LNCAP (cell line): ENCODE measurements around the gene POLRMT.

Source experiments
- CTCF ChIP-seq: fragments of 450-650 bp; IDR thresholded peaks from 2 replicates; pipeline ENCODE4 v1.5.1; 2017; ENCODE audit warnings: mild to moderate bottlenecking

POLRMT gene

GRCh38 chr19:585551-586110 is 47.7 kb downstream of the POLRMT start:
- no peak for TF ChIP-seq CTCF

- TF ChIP-seq CTCF: peak; percentile 95
These were observed 48.9 kb downstream of the POLRMT start for GRCh38 chr19:584240-585001.

GRCh38 chr19:583968-584239 is 49.4 kb downstream of the POLRMT start:
- no peak for TF ChIP-seq CTCF

GRCh38 chr19:583198-583967 is 50.0 kb downstream of the POLRMT start:
- no peak for TF ChIP-seq CTCF

- TF ChIP-seq CTCF: no peak
These were observed 50.7 kb downstream of the POLRMT start for GRCh38 chr19:582497-583197.

- TF ChIP-seq CTCF: no peak
These were observed 51.8 kb downstream of the POLRMT start for GRCh38 chr19:581399-582111.

- TF ChIP-seq CTCF: no peak
These were observed 53.0 kb downstream of the POLRMT start for GRCh38 chr19:580274-580835.
